Right cardiac atrium (tissue), 5 donors: ENCODE data around the gene KCNN1. TPM values are rescaled to one million over a fixed set of nuclear protein-coding genes. Genes with fewer than 3 reads are reported as not detected.
A peak's percentile ranks its signal among the peaks of the same experiment; 100 is the strongest.
"Not testable (repeated sequence)": the region's sequence is repeated elsewhere in the genome, so short reads cannot be mapped to it uniquely, and the experiment has no call there.

ENCODE experiments used
- ATAC-seq, 2 donors: fragments of 200-7000 bp; cut with Tn5 transposase; one replicate each; pipeline versions ENCODE4 v1.8.0 to v1.9.1; 2020; ENCODE audit warnings: moderate library complexity in 2 of 2, mild to moderate bottlenecking in 1 of 2
- DNase-seq, 3 donors: peaks; one replicate each; pipeline ENCODE4 v3.0.0-alpha.2; 2020
- H3K27ac ChIP-seq: one replicate; pipeline ENCODE4 v1.5.1; 2013; ENCODE audit warnings: mild to moderate bottlenecking, low read length, control low read depth, moderate library complexity
- H3K27me3 ChIP-seq: one replicate; pipeline ENCODE4 v1.6.1; 2013; ENCODE audit not compliant: control insufficient read depth, insufficient read depth
- H3K4me1 ChIP-seq: one replicate; pipeline ENCODE4 v1.6.1; 2013; ENCODE audit warnings: low read length; ENCODE audit not compliant: control insufficient read depth, insufficient read depth
- H3K4me3 ChIP-seq: one replicate; pipeline ENCODE4 v1.5.1; 2013; ENCODE audit warnings: low read length, control low read depth
- H3K9me3 ChIP-seq: one replicate; pipeline ENCODE4 v1.6.1; 2013; ENCODE audit warnings: low read length; ENCODE audit not compliant: control insufficient read depth
- WGBS: extraction: QIAGEN DNeasy Blood & Tissue Kit; methylation state at CpG from one replicate; pipeline ENCODE4 v1.1.7; 2013; 5-methylcytosine and 5-hydroxymethylcytosine counted together
- intact Hi-C, 4 donors: fragments of 100-400 bp; cut with DNase I; formaldehyde crosslinking; loops; one replicate each; pipeline versions ENCODE4 v1.11.0 to v1.14.0; 2022 to 2023
- polyA plus RNA-seq: library from polyadenylated mRNA; stranded (reverse); fragments of 200-250 nt; gene quantifications from one replicate; pipeline ENCODE4 v1.2.3, GENCODE V29; 2013
- total RNA-seq, 4 donors: library from RNA; stranded (reverse); fragmentation: NEBNext Ultra II Directional; extraction: Animal tissue kit (Norgen Biotek cat#: 25700); gene quantifications; one replicate each; pipeline ENCODE4 v1.2.1, GENCODE V29; 2021
- donor health status: healthy with polysubstance abuse.
- donor health status: DM: no; HTN: yes; CAD: no.
- donor health status: DM: no; HTN: no; CAD: no.
- donor health status: DM: no; HTN: yes; CAD: no; lungs with severe emphysema.
- donor health status: DM: yes; HTN: yes; CAD: no.

The KCNN1 gene
- total and polyA plus RNA-seq, 5 donors: 0.84 to 3.0 (median 1.7) TPM

GRCh38 chr19:17996826-17997316, 30.0 kb downstream of the KCNN1 start:
- 11% methylated on average over 15 of the region's 15 CpGs for WGBS
- peak; percentile 74 to 76 for ATAC-seq
- H3K27me3 ChIP-seq: no peaks in the 10 kb centered on the region

GRCh38 chr19:17997969-17998826, 31.3 kb downstream of the KCNN1 start:
- Histone ChIP-seq H3K4me3 (no peak overlapping the region), H3K9me3 (no peaks in the 10 kb centered on the region), H3K27me3 (no peaks in the 10 kb centered on the region), H3K27ac (no peak overlapping the region), H3K4me1 (no peaks in the 10 kb centered on the region)
- ATAC-seq (peak in 1 of 2 donors; percentile 6), DNase-seq (no peak)
- intact Hi-C loops: loop anchor here (1.0 to 10.0 kb wide), 5 partner anchors 56 to 141 kb away; partner anchors contain the start of gene RPL18A (in 2 of the 4)
- 64% methylated on average over 41 of the region's 41 CpGs for WGBS

More at GRCh38 chr19:17996826-17997316, 30.0 kb downstream of the KCNN1 start:
- no peak overlapping the region for H3K27ac ChIP-seq
- intact Hi-C loops: loop anchor here (1.0 to 10.0 kb wide), 5 partner anchors 55 to 140 kb away; partner anchors contain the start of gene RPL18A (in 2 of the 4)
- no peaks in the 10 kb centered on the region for H3K9me3 ChIP-seq
- DNase-seq: peak; percentile 86 to 95 (median 94)
- no peaks in the 10 kb centered on the region for H3K4me1 ChIP-seq
- no peak overlapping the region for H3K4me3 ChIP-seq

GRCh38 chr19:17998827-17999150, 31.9 kb downstream of the KCNN1 start:
- WGBS: 83% methylated on average over 5 of the region's 5 CpGs
- intact Hi-C loops: loop anchor here (5.0 to 10.0 kb wide), 4 partner anchors 56 to 141 kb away; partner anchors contain the start of gene RPL18A (in 2 of the 4)

GRCh38 chr19:17999684-18000479, 33.0 kb downstream of the KCNN1 start:
- Histone ChIP-seq H3K27ac (peak overlapping the region; percentile 65), H3K9me3 (no peaks in the 10 kb centered on the region), H3K4me3 (no peak overlapping the region), H3K4me1 (no peaks in the 10 kb centered on the region), H3K27me3 (no peaks in the 10 kb centered on the region)
- intact Hi-C loops: loop anchor here (5.0 to 10.0 kb wide), 4 partner anchors 58 to 143 kb away; partner anchors contain the start of gene RPL18A (in 2 of the 4)
- no peak for ATAC-seq
- no peak for DNase-seq
- 88% methylated on average over 21 of the region's 21 CpGs for WGBS

More at GRCh38 chr19:17998827-17999150, 31.9 kb downstream of the KCNN1 start:
- Histone ChIP-seq H3K4me1 (no peaks in the 10 kb centered on the region), H3K27ac (no peak overlapping the region), H3K27me3 (no peaks in the 10 kb centered on the region), H3K9me3 (no peaks in the 10 kb centered on the region), H3K4me3 (no peak overlapping the region)
- DNase-seq (no peak), ATAC-seq (no peak)

- H3K27ac ChIP-seq: peak overlapping the region; percentile 65
- peak overlapping the region; percentile 54 for H3K4me3 ChIP-seq
- H3K9me3 ChIP-seq: no peaks in the 10 kb centered on the region
- 15% methylated on average over 17 of the region's 17 CpGs for WGBS
- intact Hi-C loops: no loop called here
- no peaks in the 10 kb centered on the region for H3K4me1 ChIP-seq
- DNase-seq: no peak
- no peak for ATAC-seq
- no peaks in the 10 kb centered on the region for H3K27me3 ChIP-seq
Measured at GRCh38 chr19:18000480-18000914, 33.6 kb downstream of the KCNN1 start.

- WGBS: under 1% methylated on average over 105 of the region's 105 CpGs
- ATAC-seq: peak; percentile 88 to 90
- H3K4me1 ChIP-seq: no peaks in the 10 kb centered on the region
- H3K27me3 ChIP-seq: no peaks in the 10 kb centered on the region
- intact Hi-C loops: no loop called here
- H3K4me3 ChIP-seq: peak overlapping the region; percentile 54
- H3K27ac ChIP-seq: peak overlapping the region; percentile 54
- H3K9me3 ChIP-seq: no peaks in the 10 kb centered on the region
- DNase-seq: peak; percentile 95 to 98 (median 96)
Measured at GRCh38 chr19:18000915-18001776, 34.2 kb downstream of the KCNN1 start.

- peak overlapping the region; percentile 54 for H3K27ac ChIP-seq
- H3K9me3 ChIP-seq: no peaks in the 10 kb centered on the region
- DNase-seq: no peak
- peak overlapping the region; percentile 54 for H3K4me3 ChIP-seq
- intact Hi-C loops: no loop called here
- peak; percentile 4 to 8 for ATAC-seq
- no peaks in the 10 kb centered on the region for H3K4me1 ChIP-seq
- H3K27me3 ChIP-seq: no peaks in the 10 kb centered on the region
- WGBS: 32% methylated on average over 15 of the region's 15 CpGs
Measured at GRCh38 chr19:18001777-18002345, 35.0 kb downstream of the KCNN1 start.

- no peaks in the 10 kb centered on the region for H3K9me3 ChIP-seq
- intact Hi-C loops: no loop called here
- no peak for ATAC-seq
- no peaks in the 10 kb centered on the region for H3K27me3 ChIP-seq
- peak overlapping the region; percentile 54 for H3K4me3 ChIP-seq
- no peaks in the 10 kb centered on the region for H3K4me1 ChIP-seq
- DNase-seq: peak in 2 of 3 donors; percentile 81 to 85
- WGBS: 72% methylated on average over 27 of the region's 27 CpGs
- H3K27ac ChIP-seq: peak overlapping the region; percentile 54
Measured at GRCh38 chr19:18002347-18002850, 35.5 kb downstream of the KCNN1 start.

GRCh38 chr19:18005750-18006149, 38.8 kb downstream of the KCNN1 start:
- not testable (repeated sequence) for H3K4me3 ChIP-seq, H3K4me1 ChIP-seq
- intact Hi-C loops: loop anchor here in 1 of 4 donors (2.0 kb wide), 1 partner anchor 53 kb away; no protein-coding TSS in a partner anchor

More at GRCh38 chr19:18005750-18006149, 38.8 kb downstream of the KCNN1 start:
- not testable (repeated sequence) for ATAC-seq, H3K27me3 ChIP-seq, H3K27ac ChIP-seq, H3K9me3 ChIP-seq, DNase-seq
- WGBS: 96% methylated on average over 35 of the region's 35 CpGs
